Naive thymus-derived CD4-positive, alpha-beta T cell (primary cell): ENCODE data around the gene ATRIP. TPM values are rescaled to one million over a fixed set of nuclear protein-coding genes. Genes with fewer than 3 reads are reported as not detected.

Source experiments
- ATAC-seq: fragments of 150-1000 bp; cut with Tn5 transposase; 2 replicates; pipeline ENCODE4 v1.10.0; 2021; ENCODE audit warnings: mild to moderate bottlenecking, moderate library complexity
- CTCF ChIA-PET: fragments of 350-600 bp; sonication (Branson Sonifier 250); formaldehyde crosslinking; loops from one replicate; lab custom pipeline; 2021; ENCODE audit warnings: antibody characterized with exemption; lab: Charles Lee
- POLR2A ChIA-PET: fragments of 350-600 bp; sonication (Branson Sonifier 250); formaldehyde crosslinking; loops from one replicate; lab custom pipeline; 2021; ENCODE audit warnings: antibody characterized with exemption, inconsistent platforms; lab: Charles Lee
- DNase-seq, 9 donors: peaks; one replicate each; pipeline versions ENCODE4 v3.0.0 to v3.0.0-alpha.2; 2020 to 2022; ENCODE audit warnings: mixed read lengths in 1 of 9
- H3K27ac ChIP-seq: one replicate; pipeline ENCODE4 v1.7.0; 2013; ENCODE audit warnings: mild to moderate bottlenecking, low read depth, low read length, moderate library complexity
- H3K27me3 ChIP-seq, 2 donors: one replicate each; pipeline ENCODE4 v1.7.0; 2013; ENCODE audit warnings: low read length in 2 of 2, mild to moderate bottlenecking in 2 of 2, moderate library complexity in 2 of 2; ENCODE audit not compliant: control insufficient read depth in 2 of 2, insufficient read depth in 2 of 2
- H3K36me3 ChIP-seq, 3 experiments: 1 replicate in 2 of 3; 2 replicates in 1 of 3; pipeline ENCODE4 v1.7.0; 2013; ENCODE audit warnings: low read length in 3 of 3, mild to moderate bottlenecking in 3 of 3, moderate library complexity in 1 of 3; ENCODE audit not compliant: insufficient read depth in 3 of 3, control insufficient read depth in 2 of 3
- H3K4me1 ChIP-seq, 2 donors: one replicate each; pipeline ENCODE4 v1.7.0; 2013; ENCODE audit warnings: low read length in 2 of 2, mild to moderate bottlenecking in 2 of 2, moderate library complexity in 1 of 2; ENCODE audit not compliant: control insufficient read depth in 2 of 2, insufficient read depth in 2 of 2
- H3K4me3 ChIP-seq: 2 replicates; pipeline ENCODE4 v1.7.0; 2013; ENCODE audit warnings: mild to moderate bottlenecking, low read length
- H3K9me3 ChIP-seq, 3 experiments: 1 replicate in 2 of 3; 2 replicates in 1 of 3; pipeline ENCODE4 v1.7.0; 2013; ENCODE audit warnings: low read length in 3 of 3; ENCODE audit not compliant: control insufficient read depth in 2 of 3
- H3K27ac Mint-ChIP-seq, 9 donors: one replicate each; pipeline ENCODE4 v1.8.0; 2020 to 2022; ENCODE audit warnings: mixed read lengths in 9 of 9, mild to moderate bottlenecking in 8 of 9, moderate library complexity in 5 of 9, inconsistent platforms in 2 of 9
- H3K27me3 Mint-ChIP-seq, 5 donors: one replicate each; pipeline ENCODE4 v1.8.0; 2021 to 2022; ENCODE audit warnings: mixed read lengths in 5 of 5, mild to moderate bottlenecking in 1 of 5
- H3K36me3 Mint-ChIP-seq, 5 donors: one replicate each; pipeline ENCODE4 v1.8.0; 2020 to 2022; ENCODE audit warnings: mixed read lengths in 5 of 5, mild to moderate bottlenecking in 3 of 5, inconsistent platforms in 1 of 5
- H3K4me1 Mint-ChIP-seq, 7 donors: one replicate each; pipeline ENCODE4 v1.8.0; 2020 to 2022; ENCODE audit warnings: mixed read lengths in 7 of 7, mild to moderate bottlenecking in 3 of 7, inconsistent platforms in 1 of 7
- H3K4me3 Mint-ChIP-seq, 10 donors: one replicate each; pipeline ENCODE4 v1.8.0; 2020 to 2022; ENCODE audit warnings: mild to moderate bottlenecking in 10 of 10, mixed read lengths in 10 of 10, moderate library complexity in 6 of 10, inconsistent platforms in 2 of 10
- H3K9me3 Mint-ChIP-seq, 11 donors: one replicate each; pipeline ENCODE4 v1.8.0; 2020 to 2022; ENCODE audit warnings: mixed read lengths in 11 of 11, mild to moderate bottlenecking in 4 of 11, inconsistent platforms in 1 of 11, moderate library complexity in 1 of 11
- intact Hi-C, 2 donors: fragments of 100-400 bp; cut with micrococcal nuclease; formaldehyde crosslinking; loops; one replicate each; pipeline ENCODE4 v1.15.1; 2023
- polyA plus RNA-seq, 2 donors: library from polyadenylated mRNA; unstranded; fragments of 300-500 nt; fragmentation: Illumina TruSeq; gene quantifications; one replicate each; pipeline ENCODE4 v1.2.3, GENCODE V29; 2021
- total RNA-seq, 6 experiments: library from RNA in 5 of 6; stranded (reverse) in 5 of 6; gene quantifications; 1 replicate in 5 of 6; 2 replicates in 1 of 6; pipeline ENCODE4 v1.2.3 and lab custom pipeline; 2021 to 2026

ATRIP gene
- total and polyA plus RNA-seq, 7 experiments from 2014 or later = 7.9 to 16.2 (median 12.5) TPM

- CTCF ChIA-PET = interaction anchor here (2.2 kb wide), 1 partner anchor 23 kb away, joined by 6 read pairs; no protein-coding TSS in a partner anchor
- intact Hi-C loops = no loop called here
Measured at GRCh38 chr3:48423241-48423882, 23.2 kb upstream of the ATRIP start.

GRCh38 chr3:48423883-48424695 lies 22.4 kb upstream of the ATRIP start:
- no peaks in the 10 kb centered on the region for H3K36me3 Mint-ChIP-seq
- H3K27ac Mint-ChIP-seq = peak overlapping the region in 1 of 9 donors; percentile 58
- H3K9me3 ChIP-seq = no peaks in the 10 kb centered on the region
- DNase-seq (no peak), ATAC-seq (no peak)
- no peaks in the 10 kb centered on the region for H3K9me3 Mint-ChIP-seq
- no peaks in the 10 kb centered on the region for H3K4me1 Mint-ChIP-seq
- no peaks in the 10 kb centered on the region for H3K27me3 ChIP-seq
- H3K4me3 Mint-ChIP-seq = no peak overlapping the region
- no peak overlapping the region for H3K27ac ChIP-seq
- ChIA-PET POLR2A (no interaction called here), CTCF (interaction anchor here (1.0 to 2.2 kb wide), 2 partner anchors 23 kb away, joined by 4 to 6 read pairs; no protein-coding TSS in a partner anchor)
- H3K36me3 ChIP-seq = no peaks in the 10 kb centered on the region
- intact Hi-C loops = no loop called here
- peaks cover 0 to 18% (median 0%) of the 10 kb centered on the region in 5 donors for H3K27me3 Mint-ChIP-seq
- no peaks in the 10 kb centered on the region for H3K4me1 ChIP-seq
- H3K4me3 ChIP-seq = no peak overlapping the region

More at GRCh38 chr3:48423241-48423882, 23.2 kb upstream of the ATRIP start:
- no peaks in the 10 kb centered on the region for H3K9me3 Mint-ChIP-seq
- no peak for DNase-seq
- H3K27ac ChIP-seq = no peak overlapping the region
- ATAC-seq = no peak
- peaks cover 0 to 16% (median 0%) of the 10 kb centered on the region in 5 donors for H3K27me3 Mint-ChIP-seq
- no peaks in the 10 kb centered on the region for H3K27me3 ChIP-seq
- H3K4me1 Mint-ChIP-seq = no peaks in the 10 kb centered on the region
- POLR2A ChIA-PET = no interaction called here
- no peaks in the 10 kb centered on the region for H3K4me1 ChIP-seq
- no peak overlapping the region for H3K4me3 Mint-ChIP-seq
- peak overlapping the region in 1 of 9 donors; percentile 29 for H3K27ac Mint-ChIP-seq
- no peaks in the 10 kb centered on the region for H3K36me3 Mint-ChIP-seq
- no peak overlapping the region for H3K4me3 ChIP-seq
- H3K36me3 ChIP-seq = no peaks in the 10 kb centered on the region
- H3K9me3 ChIP-seq = no peaks in the 10 kb centered on the region

- POLR2A ChIA-PET = no interaction called here
- Histone ChIP-seq H3K27ac (no peak overlapping the region), H3K4me1 (peaks cover 6 to 7% of the 10 kb centered on the region in 2 donors), H3K4me3 (no peak overlapping the region), H3K9me3 (no peaks in the 10 kb centered on the region), H3K27me3 (no peaks in the 10 kb centered on the region), H3K36me3 (no peaks in the 10 kb centered on the region)
- intact Hi-C loops = no loop called here
- H3K4me3 Mint-ChIP-seq = no peak overlapping the region
- peaks cover 0 to 2% (median 0%) of the 10 kb centered on the region in 5 donors for H3K36me3 Mint-ChIP-seq
- ATAC-seq (no peak), DNase-seq (no peak)
- peaks cover 0 to 24% (median 0%) of the 10 kb centered on the region in 5 donors for H3K27me3 Mint-ChIP-seq
- H3K4me1 Mint-ChIP-seq = peaks cover 0 to 5% (median 0%) of the 10 kb centered on the region in 7 donors
- H3K27ac Mint-ChIP-seq = no peak overlapping the region
- no peaks in the 10 kb centered on the region for H3K9me3 Mint-ChIP-seq
- CTCF ChIA-PET = interaction anchor here (1.0 kb wide), 1 partner anchor 25 kb away, joined by 4 read pairs; no protein-coding TSS in a partner anchor
Measured at GRCh38 chr3:48425281-48425812, 21.2 kb upstream of the ATRIP start.

- Mint-ChIP-seq H3K4me1 (peaks cover 0 to 13% (median 0%) of the 10 kb centered on the region in 7 donors), H3K27ac (no peak overlapping the region), H3K4me3 (peak overlapping the region in 1 of 10 donors; percentile 90), H3K9me3 (peaks cover 0 to 2% (median 0%) of the 10 kb centered on the region in 11 donors), H3K36me3 (peaks cover 0 to 8% (median 0%) of the 10 kb centered on the region in 5 donors), H3K27me3 (peaks cover 0 to 30% (median 0%) of the 10 kb centered on the region in 5 donors)
- DNase-seq = no peak
- POLR2A ChIA-PET = interaction anchor here (1.2 kb wide), 1 partner anchor 10 kb away, joined by 3 read pairs; no protein-coding TSS in a partner anchor
- ATAC-seq = no peak
- CTCF ChIA-PET = interaction anchor here (1.0 kb wide), 1 partner anchor 9 kb away, joined by 3 read pairs; no protein-coding TSS in a partner anchor
- intact Hi-C loops = no loop called here
- Histone ChIP-seq H3K4me3 (no peak overlapping the region), H3K27me3 (no peaks in the 10 kb centered on the region), H3K27ac (no peak overlapping the region), H3K36me3 (no peaks in the 10 kb centered on the region), H3K4me1 (peaks cover 8 to 10% of the 10 kb centered on the region in 2 donors), H3K9me3 (no peaks in the 10 kb centered on the region)
Measured at GRCh38 chr3:48426401-48426909, 20.1 kb upstream of the ATRIP start.

GRCh38 chr3:48426944-48427629 lies 19.4 kb upstream of the ATRIP start:
- H3K4me3 ChIP-seq = no peak overlapping the region
- ATAC-seq = no peak
- H3K9me3 ChIP-seq = no peaks in the 10 kb centered on the region
- Mint-ChIP-seq H3K27ac (peak overlapping the region in 1 of 9 donors; percentile 17), H3K9me3 (peaks cover 0 to 2% (median 0%) of the 10 kb centered on the region in 11 donors), H3K27me3 (peaks cover 0 to 30% (median 0%) of the 10 kb centered on the region in 5 donors), H3K4me1 (peaks cover 0 to 17% (median 0%) of the 10 kb centered on the region in 7 donors), H3K36me3 (peaks cover 0 to 12% (median 0%) of the 10 kb centered on the region in 5 donors), H3K4me3 (peak overlapping the region in 8 of 10 donors; percentile 0 to 90 (median 34))
- peaks cover 0 to 5% (median 3%) of the 10 kb centered on the region in 3 experiments for H3K36me3 ChIP-seq
- intact Hi-C loops = no loop called here
- no peaks in the 10 kb centered on the region for H3K27me3 ChIP-seq
- no peak overlapping the region for H3K27ac ChIP-seq
- DNase-seq = no peak
- H3K4me1 ChIP-seq = peaks cover 8 to 10% of the 10 kb centered on the region in 2 donors
- POLR2A ChIA-PET = interaction anchor here (0.7 to 1.2 kb wide), 2 partner anchors 10 to 42 kb away, joined by 3 read pairs; no protein-coding TSS in a partner anchor
- CTCF ChIA-PET = interaction anchor here (1.0 kb wide), 1 partner anchor 9 kb away, joined by 3 read pairs; no protein-coding TSS in a partner anchor
